Measurements from ENCODE around the gene ZNF746. TPM values are rescaled to one million over a fixed set of nuclear protein-coding genes. Genes with fewer than 3 reads are reported as not detected.
"Not testable (repeated sequence)": the region's sequence is repeated elsewhere in the genome, so short reads cannot be mapped to it uniquely, and the experiment has no call there.

Gene ZNF746
- total and polyA plus RNA-seq, 2 donors: 9.4 to 15.2 TPM

DNA sequence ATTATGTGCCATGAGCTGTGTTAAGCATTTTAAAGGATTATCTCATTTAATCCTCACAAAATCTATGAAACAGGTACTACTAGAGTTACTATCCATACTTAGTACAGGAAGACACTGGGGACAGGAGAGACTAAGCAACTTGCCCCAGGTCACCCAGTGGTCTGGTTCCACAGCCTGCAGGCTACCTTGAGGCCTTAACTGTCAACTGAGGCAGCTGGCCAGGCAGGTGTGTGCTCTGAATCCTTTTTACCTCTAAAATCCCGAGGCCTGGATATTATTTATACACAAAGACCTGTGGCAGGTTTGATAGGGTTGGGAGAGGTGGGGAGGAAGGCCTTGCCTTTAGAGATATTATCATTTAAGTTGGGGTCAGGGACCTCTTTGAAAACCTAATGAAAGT, 39.8 kb downstream of the ZNF746 start:
- Histone ChIP-seq H3K36me3 (ENCODE audit: control insufficient read depth in 2 of 2, insufficient read depth in 2 of 2, low read length in 1 of 2) (peaks cover 31 to 34% of the 10 kb centered on the region in 2 donors), H3K4me1 (ENCODE audit: control insufficient read depth in 2 of 2, insufficient read depth in 2 of 2, low read length in 2 of 2) (peaks cover 9 to 11% of the 10 kb centered on the region in 2 donors), H3K4me3 (ENCODE audit: low read length in 2 of 2) (no peak overlapping the region), H3K27ac (ENCODE audit: low read depth in 1 of 2, low read length in 1 of 2) (no peak overlapping the region), H3K9me3 (ENCODE audit: control insufficient read depth in 2 of 2, insufficient read depth in 1 of 2, low read length in 1 of 2) (peaks cover 0 to 4% of the 10 kb centered on the region in 2 donors), H3K27me3 (ENCODE audit: control insufficient read depth in 2 of 2, insufficient read depth in 1 of 2, low read length in 1 of 2) (peaks cover 0 to 34% of the 10 kb centered on the region in 2 donors)
- WGBS: 98% methylated on average over 1 of the region's 1 CpG
- DNase-seq (ENCODE audit: low read depth in 6 of 9, low spot score in 9 of 9): no peak

DNA sequence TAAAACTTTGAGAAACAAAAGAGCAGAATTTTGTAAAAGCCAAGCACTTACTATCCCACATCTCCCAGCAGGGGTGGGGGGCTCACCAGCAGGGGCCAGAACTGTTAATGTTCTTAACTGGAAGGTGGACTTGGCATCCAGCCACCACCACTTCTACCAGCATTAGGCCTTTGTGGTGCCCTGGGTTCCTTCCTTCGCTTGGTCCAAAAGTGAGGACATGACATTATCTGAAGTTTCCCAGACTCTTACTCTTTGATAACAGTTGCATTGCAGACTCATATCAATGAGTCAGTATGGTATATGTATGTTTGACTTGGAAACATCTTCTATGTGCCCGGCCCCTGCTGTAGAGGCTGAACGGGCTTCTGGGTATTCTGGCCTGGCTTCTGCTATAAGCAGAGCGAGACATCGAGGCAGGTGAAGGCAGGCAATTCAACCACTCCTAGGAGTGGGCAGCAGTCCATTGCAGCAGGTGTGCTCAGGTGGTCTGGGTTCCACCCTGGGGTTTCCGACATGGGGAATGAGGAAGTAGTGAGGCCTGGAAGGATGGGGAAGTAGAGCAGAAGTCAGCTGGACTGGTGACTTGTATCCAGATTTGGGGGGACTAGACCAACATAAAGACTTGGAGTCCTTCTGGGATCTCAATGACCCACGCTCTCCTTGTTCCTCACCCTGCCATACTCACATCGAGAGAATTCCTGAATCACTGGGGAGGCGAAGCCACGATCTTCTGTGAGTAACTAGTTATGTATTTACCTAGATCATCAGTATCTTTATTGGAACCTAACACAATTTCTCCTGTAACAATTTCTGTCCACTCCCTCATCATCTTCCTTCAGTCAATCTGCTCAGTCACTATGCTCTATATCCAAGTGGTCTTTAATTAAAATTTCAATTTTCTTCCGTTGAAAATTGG, 40.8 kb downstream of the ZNF746 start:
- peaks cover 9 to 11% of the 10 kb centered on the region in 2 donors for H3K4me1 ChIP-seq (ENCODE audit: control insufficient read depth in 2 of 2, insufficient read depth in 2 of 2, low read length in 2 of 2)
- H3K27ac ChIP-seq (ENCODE audit: low read depth in 1 of 2, low read length in 1 of 2): no peak overlapping the region
- peaks cover 0 to 26% of the 10 kb centered on the region in 2 donors for H3K27me3 ChIP-seq (ENCODE audit: control insufficient read depth in 2 of 2, insufficient read depth in 1 of 2, low read length in 1 of 2)
- peaks cover 33 to 37% of the 10 kb centered on the region in 2 donors for H3K36me3 ChIP-seq (ENCODE audit: control insufficient read depth in 2 of 2, insufficient read depth in 2 of 2, low read length in 1 of 2)
- no peak for DNase-seq (ENCODE audit: low read depth in 6 of 9, low spot score in 9 of 9)
- peaks cover 0 to 4% of the 10 kb centered on the region in 2 donors for H3K9me3 ChIP-seq (ENCODE audit: control insufficient read depth in 2 of 2, insufficient read depth in 1 of 2, low read length in 1 of 2)
- no peak overlapping the region for H3K4me3 ChIP-seq (ENCODE audit: low read length in 2 of 2)
- 96% methylated on average over 11 of the region's 11 CpGs for WGBS

DNA sequence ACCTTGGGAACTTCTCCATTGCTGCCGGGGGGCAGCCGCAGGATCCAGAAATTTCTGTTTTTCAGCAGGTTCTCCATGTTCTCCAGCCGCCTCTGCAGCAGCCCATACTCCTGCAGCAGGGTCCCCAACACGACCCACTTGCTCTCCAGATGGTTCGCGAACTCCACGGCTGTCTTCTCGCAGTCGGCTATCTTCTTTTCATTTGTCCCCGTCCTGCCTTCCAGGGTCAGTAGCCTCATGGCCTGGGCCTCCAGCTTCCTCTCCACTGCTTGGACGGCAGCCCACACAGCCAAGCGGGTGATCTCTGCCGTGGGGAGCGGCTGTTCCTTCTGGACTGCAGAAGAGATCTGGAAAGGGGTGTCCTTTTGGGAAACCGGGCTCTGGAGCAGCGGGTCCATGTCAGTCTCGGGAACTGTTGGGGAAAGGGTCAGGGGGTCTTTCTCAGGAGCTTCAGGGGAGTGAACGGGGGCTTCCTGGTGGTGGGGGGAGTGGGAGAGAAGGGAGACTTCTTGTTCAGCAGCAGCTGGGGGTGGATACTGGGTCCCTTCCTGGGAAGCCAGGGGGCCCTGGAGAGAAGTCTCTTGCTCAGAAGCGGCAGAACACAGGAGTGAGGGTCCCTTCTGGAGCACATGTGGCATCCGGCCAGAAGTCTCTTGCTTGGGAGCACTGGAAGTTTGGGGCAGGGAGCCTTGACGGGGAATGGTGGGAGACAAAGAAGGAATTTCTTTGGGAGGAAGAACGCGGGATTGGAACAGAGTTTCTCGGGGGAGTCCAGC, 42.2 kb downstream of the ZNF746 start:
- peaks cover 43 to 46% of the 10 kb centered on the region in 2 donors for H3K36me3 ChIP-seq (ENCODE audit: control insufficient read depth in 2 of 2, insufficient read depth in 2 of 2, low read length in 1 of 2)
- DNase-seq (ENCODE audit: low read depth in 6 of 9, low spot score in 9 of 9): no peak
- H3K27ac ChIP-seq (ENCODE audit: low read depth in 1 of 2, low read length in 1 of 2): no peak overlapping the region
- peaks cover 4 to 11% of the 10 kb centered on the region in 2 donors for H3K4me1 ChIP-seq (ENCODE audit: control insufficient read depth in 2 of 2, insufficient read depth in 2 of 2, low read length in 2 of 2)
- no peak overlapping the region for H3K4me3 ChIP-seq (ENCODE audit: low read length in 2 of 2)
- 96% methylated on average over 24 of the region's 24 CpGs for whole genome bisulfite sequencing
- peaks cover 0 to 13% of the 10 kb centered on the region in 2 donors for H3K27me3 ChIP-seq (ENCODE audit: control insufficient read depth in 2 of 2, insufficient read depth in 1 of 2, low read length in 1 of 2)
- H3K9me3 ChIP-seq (ENCODE audit: control insufficient read depth in 2 of 2, insufficient read depth in 1 of 2, low read length in 1 of 2): no peaks in the 10 kb centered on the region

DNA sequence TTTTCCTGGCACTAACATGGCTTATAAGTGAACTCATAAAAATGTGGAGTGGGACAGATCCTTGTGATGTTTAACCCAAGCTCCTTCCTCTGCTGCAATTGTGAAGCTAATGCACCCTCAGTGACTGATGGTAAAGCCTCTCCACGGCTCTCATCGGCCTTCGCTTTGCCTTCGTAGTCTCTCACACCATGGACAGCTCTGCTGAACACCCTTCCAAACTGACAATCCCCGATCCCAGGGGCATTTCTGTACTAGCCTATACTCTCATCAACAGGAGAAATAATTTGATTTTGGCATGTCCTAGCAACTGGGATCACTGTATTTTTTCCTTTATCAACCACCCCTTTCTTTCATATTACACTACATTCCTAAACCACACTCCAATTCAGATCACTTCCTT, 42.9 kb downstream of the ZNF746 start:
- Histone ChIP-seq H3K4me3 (ENCODE audit: low read length in 2 of 2) (no peak overlapping the region), H3K36me3 (ENCODE audit: control insufficient read depth in 2 of 2, insufficient read depth in 2 of 2, low read length in 1 of 2) (peaks cover 49 to 52% of the 10 kb centered on the region in 2 donors), H3K9me3 (ENCODE audit: control insufficient read depth in 2 of 2, insufficient read depth in 1 of 2, low read length in 1 of 2) (no peaks in the 10 kb centered on the region), H3K27me3 (ENCODE audit: control insufficient read depth in 2 of 2, insufficient read depth in 1 of 2, low read length in 1 of 2) (peaks cover 0 to 13% of the 10 kb centered on the region in 2 donors), H3K4me1 (ENCODE audit: control insufficient read depth in 2 of 2, insufficient read depth in 2 of 2, low read length in 2 of 2) (peaks cover 4 to 11% of the 10 kb centered on the region in 2 donors), H3K27ac (ENCODE audit: low read depth in 1 of 2, low read length in 1 of 2) (no peak overlapping the region)
- WGBS: 98% methylated on average over 5 of the region's 5 CpGs
- DNase-seq (ENCODE audit: low read depth in 6 of 9, low spot score in 9 of 9): no peak

DNA sequence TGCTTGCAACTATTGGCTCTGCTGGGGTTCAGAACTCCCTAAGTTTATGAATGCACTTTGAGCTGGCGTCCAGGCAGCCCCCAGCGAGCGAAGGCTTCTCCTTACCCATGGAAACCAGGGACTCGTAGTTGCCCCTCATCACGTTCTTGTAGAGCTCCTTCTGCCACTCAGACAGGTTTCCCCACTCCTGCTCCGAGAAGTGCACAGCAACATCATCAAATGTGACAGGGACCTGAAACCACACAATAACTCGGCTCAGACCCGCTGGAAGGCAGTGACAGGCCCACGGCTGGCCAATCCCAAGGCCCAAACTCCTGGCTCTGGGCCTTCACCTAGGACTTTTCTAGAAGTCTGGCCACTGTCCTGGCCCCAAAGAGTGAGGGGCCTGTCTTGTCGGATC, 43.6 kb downstream of the ZNF746 start:
- DNase-seq (ENCODE audit: low read depth in 6 of 9, low spot score in 9 of 9): no peak
- no peak overlapping the region for H3K27ac ChIP-seq (ENCODE audit: low read depth in 1 of 2, low read length in 1 of 2)
- peaks cover 56 to 58% of the 10 kb centered on the region in 2 donors for H3K36me3 ChIP-seq (ENCODE audit: control insufficient read depth in 2 of 2, insufficient read depth in 2 of 2, low read length in 1 of 2)
- 98% methylated on average over 10 of the region's 10 CpGs for WGBS
- H3K9me3 ChIP-seq (ENCODE audit: control insufficient read depth in 2 of 2, insufficient read depth in 1 of 2, low read length in 1 of 2): no peaks in the 10 kb centered on the region
- peaks cover 0 to 7% of the 10 kb centered on the region in 2 donors for H3K27me3 ChIP-seq (ENCODE audit: control insufficient read depth in 2 of 2, insufficient read depth in 1 of 2, low read length in 1 of 2)
- peaks cover under 1 to 5% of the 10 kb centered on the region in 2 donors for H3K4me1 ChIP-seq (ENCODE audit: control insufficient read depth in 2 of 2, insufficient read depth in 2 of 2, low read length in 2 of 2)
- no peak overlapping the region for H3K4me3 ChIP-seq (ENCODE audit: low read length in 2 of 2)

DNA sequence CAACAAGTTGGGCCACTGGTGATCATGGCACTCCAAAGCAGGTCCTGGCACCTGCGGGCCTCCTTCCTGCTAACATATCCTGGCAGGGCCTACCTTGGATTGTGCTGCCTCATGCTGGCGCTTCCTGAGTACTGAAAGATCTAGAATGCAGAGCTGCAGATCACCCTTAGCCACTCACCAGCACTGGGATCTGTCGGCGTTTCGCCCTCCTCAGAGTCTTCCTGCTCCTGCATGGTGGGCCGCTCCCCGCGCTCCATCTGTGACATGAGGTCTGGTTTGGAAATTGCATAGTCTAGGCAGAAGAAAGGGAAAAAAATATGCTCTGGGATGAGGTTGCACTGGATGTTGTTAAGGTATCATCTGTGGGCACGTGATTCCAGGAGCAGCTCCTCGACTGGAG, 46.8 kb downstream of the ZNF746 start:
- no peaks in the 10 kb centered on the region for H3K4me1 ChIP-seq (ENCODE audit: control insufficient read depth in 2 of 2, insufficient read depth in 2 of 2, low read length in 2 of 2)
- H3K9me3 ChIP-seq (ENCODE audit: control insufficient read depth in 2 of 2, insufficient read depth in 1 of 2, low read length in 1 of 2): no peaks in the 10 kb centered on the region
- no peak for DNase-seq (ENCODE audit: low read depth in 6 of 9, low spot score in 9 of 9)
- H3K4me3 ChIP-seq (ENCODE audit: low read length in 2 of 2): no peak overlapping the region
- H3K27ac ChIP-seq (ENCODE audit: low read depth in 1 of 2, low read length in 1 of 2): no peak overlapping the region
- H3K36me3 ChIP-seq (ENCODE audit: control insufficient read depth in 2 of 2, insufficient read depth in 2 of 2, low read length in 1 of 2): peaks cover 67 to 73% of the 10 kb centered on the region in 2 donors
- WGBS: 98% methylated on average over 10 of the region's 10 CpGs
- H3K27me3 ChIP-seq (ENCODE audit: control insufficient read depth in 2 of 2, insufficient read depth in 1 of 2, low read length in 1 of 2): no peaks in the 10 kb centered on the region

DNA sequence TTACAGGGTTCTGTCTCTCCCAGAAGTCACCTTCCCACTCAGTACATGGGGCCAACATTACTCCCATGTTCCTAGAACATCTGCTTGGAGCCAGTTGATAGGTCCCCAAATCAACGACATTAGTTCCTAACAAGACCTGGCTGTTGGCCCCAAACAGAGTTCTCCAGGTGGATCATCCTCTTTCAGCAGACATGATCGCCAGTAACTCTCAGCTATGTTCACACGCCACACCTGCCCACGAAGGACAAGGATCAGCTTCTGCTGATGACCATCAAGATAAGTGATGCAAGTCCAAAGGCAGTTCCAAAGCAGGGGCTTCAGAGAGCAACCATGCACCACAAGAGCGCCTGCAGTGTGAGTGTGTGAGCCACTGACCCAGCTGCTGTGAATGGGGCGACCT, 47.7 kb downstream of the ZNF746 start:
- H3K36me3 ChIP-seq (ENCODE audit: control insufficient read depth in 2 of 2, insufficient read depth in 2 of 2, low read length in 1 of 2): peaks cover 64 to 72% of the 10 kb centered on the region in 2 donors
- no peak overlapping the region for H3K27ac ChIP-seq (ENCODE audit: low read depth in 1 of 2, low read length in 1 of 2)
- no peaks in the 10 kb centered on the region for H3K27me3 ChIP-seq (ENCODE audit: control insufficient read depth in 2 of 2, insufficient read depth in 1 of 2, low read length in 1 of 2)
- H3K9me3 ChIP-seq (ENCODE audit: control insufficient read depth in 2 of 2, insufficient read depth in 1 of 2, low read length in 1 of 2): peaks cover 0 to 1% of the 10 kb centered on the region in 2 donors
- DNase-seq (ENCODE audit: low read depth in 6 of 9, low spot score in 9 of 9): no peak
- H3K4me1 ChIP-seq (ENCODE audit: control insufficient read depth in 2 of 2, insufficient read depth in 2 of 2, low read length in 2 of 2): no peaks in the 10 kb centered on the region
- H3K4me3 ChIP-seq (ENCODE audit: low read length in 2 of 2): no peak overlapping the region
- 99% methylated on average over 6 of the region's 6 CpGs for WGBS

DNA sequence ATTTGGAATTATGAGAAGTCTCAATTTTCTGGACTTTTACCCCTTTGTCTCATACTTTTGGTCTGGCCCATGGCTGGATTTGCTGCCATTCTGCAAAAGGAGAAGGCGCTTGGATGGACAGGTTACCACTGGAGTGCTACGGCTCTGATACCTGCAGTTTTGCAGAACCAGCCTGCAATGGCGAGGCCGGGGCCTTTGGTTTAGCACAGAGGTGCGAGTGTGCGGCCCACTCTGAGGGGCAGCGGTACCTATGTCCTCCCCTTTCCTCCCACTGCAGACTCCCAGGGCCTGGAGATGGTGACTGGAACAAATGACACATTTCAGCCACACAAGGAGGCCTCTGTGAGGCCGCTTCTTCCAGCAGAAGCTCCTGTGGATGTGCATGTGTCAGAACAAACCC, 48.6 kb downstream of the ZNF746 start:
- Histone ChIP-seq H3K9me3 (ENCODE audit: control insufficient read depth in 2 of 2, insufficient read depth in 1 of 2, low read length in 1 of 2) (peaks cover 0 to 1% of the 10 kb centered on the region in 2 donors), H3K4me1 (ENCODE audit: control insufficient read depth in 2 of 2, insufficient read depth in 2 of 2, low read length in 2 of 2) (no peaks in the 10 kb centered on the region), H3K4me3 (ENCODE audit: low read length in 2 of 2) (no peak overlapping the region), H3K27me3 (ENCODE audit: control insufficient read depth in 2 of 2, insufficient read depth in 1 of 2, low read length in 1 of 2) (no peaks in the 10 kb centered on the region), H3K27ac (ENCODE audit: low read depth in 1 of 2, low read length in 1 of 2) (no peak overlapping the region), H3K36me3 (ENCODE audit: control insufficient read depth in 2 of 2, insufficient read depth in 2 of 2, low read length in 1 of 2) (peaks cover 54 to 62% of the 10 kb centered on the region in 2 donors)
- no peak for DNase-seq (ENCODE audit: low read depth in 6 of 9, low spot score in 9 of 9)
- 90% methylated on average over 8 of the region's 8 CpGs for WGBS

DNA sequence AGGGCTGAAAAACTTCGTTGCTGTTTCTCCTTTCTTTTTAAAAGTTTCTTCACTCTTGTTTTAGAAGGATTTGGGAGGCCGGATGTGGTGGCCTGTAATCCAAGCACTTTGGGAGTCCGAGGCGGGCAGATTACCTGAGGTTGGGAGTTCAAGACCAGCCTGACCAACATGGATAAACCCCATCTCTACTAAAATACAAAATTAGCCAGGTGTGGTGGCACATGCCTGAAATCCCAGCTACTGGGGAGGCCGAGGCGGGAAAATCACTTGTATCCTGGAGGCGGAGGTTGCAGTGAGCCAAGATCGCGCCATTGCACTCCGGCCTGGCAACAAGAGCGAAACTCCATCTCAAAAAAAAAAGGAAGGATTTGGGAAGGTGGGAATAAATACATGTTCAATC, 51.6 kb downstream of the ZNF746 start:
- not testable (repeated sequence) for H3K27me3 ChIP-seq (ENCODE audit: control insufficient read depth in 2 of 2, insufficient read depth in 1 of 2, low read length in 1 of 2); DNase-seq (ENCODE audit: low read depth in 6 of 9, low spot score in 9 of 9); H3K4me1 ChIP-seq (ENCODE audit: control insufficient read depth in 2 of 2, insufficient read depth in 2 of 2, low read length in 2 of 2); H3K9me3 ChIP-seq (ENCODE audit: control insufficient read depth in 2 of 2, insufficient read depth in 1 of 2, low read length in 1 of 2); H3K4me3 ChIP-seq (ENCODE audit: low read length in 2 of 2); H3K27ac ChIP-seq (ENCODE audit: low read depth in 1 of 2, low read length in 1 of 2)
- 98% methylated on average over 11 of the region's 11 CpGs for WGBS
- H3K36me3 ChIP-seq (ENCODE audit: control insufficient read depth in 2 of 2, insufficient read depth in 2 of 2, low read length in 1 of 2): peaks cover 40 to 51% of the 10 kb centered on the region in 2 donors

All from thymus (tissue), 11 donors.